WTC11 (cell line): Measurements from ENCODE around the gene SPIRE1. TPM values are rescaled to one million over a fixed set of nuclear protein-coding genes. Genes with fewer than 3 reads are reported as not detected.

ENCODE experiments used
- ATAC-seq: fragments of 200-7000 bp; cut with Tn5 transposase; 2 replicates; pipeline ENCODE4 v1.10.0; 2021; ENCODE audit warnings: mild to moderate bottlenecking, moderate library complexity
- CTCF ChIA-PET: fragments of 300-600 bp; sonication (Branson Sonifier 250); formaldehyde crosslinking; loops from one replicate; lab custom pipeline; 2021; ENCODE audit warnings: antibody characterized with exemption; lab: Charles Lee
- POLR2A ChIA-PET: fragments of 350-600 bp; sonication (Branson Sonifier 250); formaldehyde crosslinking; loops from one replicate; lab custom pipeline; 2021; ENCODE audit warnings: antibody characterized with exemption; lab: Charles Lee
- DNase-seq: peaks from one replicate; pipeline ENCODE4 v3.0.0; 2021; ENCODE audit warnings: low spot score
- H3K27ac Mint-ChIP-seq: 2 replicates; pipeline ENCODE4 v1.8.0; 2021; ENCODE audit warnings: mixed read lengths
- H3K27me3 Mint-ChIP-seq: 2 replicates; pipeline ENCODE4 v1.8.0; 2021; ENCODE audit warnings: low read depth, mild to moderate bottlenecking, moderate library complexity, mixed read lengths
- H3K36me3 Mint-ChIP-seq: 2 replicates; pipeline ENCODE4 v1.8.0; 2021; ENCODE audit warnings: mixed read lengths
- H3K4me1 Mint-ChIP-seq: 2 replicates; pipeline ENCODE4 v1.8.0; 2022; ENCODE audit warnings: mixed read lengths
- H3K4me3 Mint-ChIP-seq: 2 replicates; pipeline ENCODE4 v1.8.0; 2021; ENCODE audit warnings: mild to moderate bottlenecking, moderate library complexity, mixed read lengths
- H3K9me3 Mint-ChIP-seq: 2 replicates; pipeline ENCODE4 v1.8.0; 2021; ENCODE audit warnings: mixed read lengths
- ATF3 ChIP-seq: sonication (generic); formaldehyde crosslinking; conservative IDR thresholded peaks from 2 replicates; pipeline ENCODE4 v1.8.1; 2022; ENCODE audit warnings: mild to moderate bottlenecking, missing genetic modification reagents
- CDX4 ChIP-seq: fragments of 250-450 bp; sonication (Bioruptor Pico); IDR thresholded peaks from 2 replicates; pipeline ENCODE4 v1.9.0; 2021; ENCODE audit warnings: moderate library complexity, mild to moderate bottlenecking, inconsistent platforms, borderline replicate concordance
- E2F5 ChIP-seq: sonication (generic); formaldehyde crosslinking; IDR thresholded peaks from 2 replicates; pipeline ENCODE4 v1.8.1; 2022; ENCODE audit warnings: mild to moderate bottlenecking, moderate library complexity, missing genetic modification reagents
- EMX1 ChIP-seq: fragments of 250-450 bp; sonication (Bioruptor Pico); IDR thresholded peaks from 2 replicates; pipeline ENCODE4 v1.8.0; 2021; ENCODE audit warnings: mild to moderate bottlenecking
- ETV6 ChIP-seq: sonication (generic); formaldehyde crosslinking; IDR thresholded peaks from 2 replicates; pipeline ENCODE4 v1.8.1; 2022; ENCODE audit warnings: mild to moderate bottlenecking, missing genetic modification reagents
- FOXP4 ChIP-seq: sonication (generic); formaldehyde crosslinking; IDR thresholded peaks from 2 replicates; pipeline ENCODE4 v1.8.0; 2022; ENCODE audit warnings: mild to moderate bottlenecking, missing genetic modification reagents
- GABPB1 ChIP-seq: sonication (generic); formaldehyde crosslinking; IDR thresholded peaks from 2 replicates; pipeline ENCODE4 v1.8.1; 2023; ENCODE audit warnings: mild to moderate bottlenecking, missing genetic modification reagents
- HMGA2 ChIP-seq: fragments of 250-450 bp; sonication (Bioruptor Pico); IDR thresholded peaks from 2 replicates; pipeline ENCODE4 v1.4.0; 2021; ENCODE audit warnings: mild to moderate bottlenecking, moderate library complexity
- JUN ChIP-seq: sonication (generic); formaldehyde crosslinking; IDR thresholded peaks from 2 replicates; pipeline ENCODE4 v1.8.0; 2023; ENCODE audit warnings: mild to moderate bottlenecking, missing genetic modification reagents
- MXD4 ChIP-seq: fragments of 250-450 bp; sonication (Bioruptor Pico); IDR thresholded peaks from 2 replicates; pipeline ENCODE4 v1.8.0; 2021; ENCODE audit warnings: mild to moderate bottlenecking, moderate library complexity, borderline replicate concordance
- RELA ChIP-seq: sonication (generic); formaldehyde crosslinking; IDR thresholded peaks from 2 replicates; pipeline ENCODE4 v1.8.1; 2022; ENCODE audit warnings: missing genetic modification reagents, mild to moderate bottlenecking, borderline replicate concordance
- STAT6 ChIP-seq: sonication (generic); formaldehyde crosslinking; conservative IDR thresholded peaks from 2 replicates; pipeline ENCODE4 v1.8.1; 2023; ENCODE audit warnings: mild to moderate bottlenecking, low read depth, missing genetic modification reagents, moderate library complexity
- ZNF317 ChIP-seq: sonication (generic); formaldehyde crosslinking; IDR thresholded peaks from 2 replicates; pipeline ENCODE4 v1.8.1; 2023; ENCODE audit warnings: low read depth, mild to moderate bottlenecking, moderate library complexity, missing genetic modification reagents, borderline replicate concordance
- total RNA-seq: library from RNA; stranded (reverse); gene quantifications from 3 replicates; pipeline ENCODE4 v1.2.3, GENCODE V29; 2021
- TF ChIP-seq, protein P1 (sequence below): fragments of 200-600 bp; IDR thresholded peaks from 2 replicates; pipeline ENCODE4 v1.8.0; 2022; ENCODE audit warnings: antibody characterized with exemption
- TF ChIP-seq, protein P2 (sequence below): sonication (generic); formaldehyde crosslinking; IDR thresholded peaks from 2 replicates; pipeline ENCODE4 v1.8.1; 2023; ENCODE audit warnings: mild to moderate bottlenecking, moderate library complexity, missing genetic modification reagents
- TF ChIP-seq, protein P3 (sequence below): sonication (generic); formaldehyde crosslinking; IDR thresholded peaks from 2 replicates; pipeline ENCODE4 v1.8.0; 2022; ENCODE audit warnings: mild to moderate bottlenecking, missing genetic modification reagents
- TF ChIP-seq, protein P4 (sequence below): sonication (generic); formaldehyde crosslinking; IDR thresholded peaks from 2 replicates; pipeline ENCODE4 v1.8.1; 2023; ENCODE audit warnings: mild to moderate bottlenecking, missing genetic modification reagents

Gene SPIRE1
- total RNA-seq, 1 experiment from 2014 or later = 19.3 TPM

DNA sequence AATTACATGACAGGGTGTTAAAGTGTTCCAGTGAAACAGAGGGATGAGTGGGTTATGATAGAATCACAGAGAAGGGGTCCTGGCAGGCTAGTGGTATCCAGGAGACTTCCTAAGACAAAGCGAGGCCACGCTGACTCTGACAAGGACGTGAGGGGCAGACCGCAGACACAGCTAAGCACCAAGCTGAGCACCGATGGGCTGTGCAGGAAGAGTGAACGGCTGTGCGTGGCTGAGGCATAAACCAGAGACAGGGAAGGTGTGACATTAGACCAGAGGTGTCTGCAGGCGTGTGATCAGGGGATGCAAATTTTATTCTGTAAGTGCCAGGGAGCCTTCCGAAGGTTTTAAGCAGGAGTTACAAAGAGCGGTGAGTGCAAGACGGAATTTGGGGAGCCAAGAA lies 180.3 kb downstream of the SPIRE1 start:
- H3K36me3 Mint-ChIP-seq = no peaks in the 10 kb centered on the region
- no peak overlapping the region for H3K4me3 Mint-ChIP-seq
- TF ChIP-seq, protein P1, sequence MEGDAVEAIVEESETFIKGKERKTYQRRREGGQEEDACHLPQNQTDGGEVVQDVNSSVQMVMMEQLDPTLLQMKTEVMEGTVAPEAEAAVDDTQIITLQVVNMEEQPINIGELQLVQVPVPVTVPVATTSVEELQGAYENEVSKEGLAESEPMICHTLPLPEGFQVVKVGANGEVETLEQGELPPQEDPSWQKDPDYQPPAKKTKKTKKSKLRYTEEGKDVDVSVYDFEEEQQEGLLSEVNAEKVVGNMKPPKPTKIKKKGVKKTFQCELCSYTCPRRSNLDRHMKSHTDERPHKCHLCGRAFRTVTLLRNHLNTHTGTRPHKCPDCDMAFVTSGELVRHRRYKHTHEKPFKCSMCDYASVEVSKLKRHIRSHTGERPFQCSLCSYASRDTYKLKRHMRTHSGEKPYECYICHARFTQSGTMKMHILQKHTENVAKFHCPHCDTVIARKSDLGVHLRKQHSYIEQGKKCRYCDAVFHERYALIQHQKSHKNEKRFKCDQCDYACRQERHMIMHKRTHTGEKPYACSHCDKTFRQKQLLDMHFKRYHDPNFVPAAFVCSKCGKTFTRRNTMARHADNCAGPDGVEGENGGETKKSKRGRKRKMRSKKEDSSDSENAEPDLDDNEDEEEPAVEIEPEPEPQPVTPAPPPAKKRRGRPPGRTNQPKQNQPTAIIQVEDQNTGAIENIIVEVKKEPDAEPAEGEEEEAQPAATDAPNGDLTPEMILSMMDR = no peak
- TF ChIP-seq, protein P2, sequence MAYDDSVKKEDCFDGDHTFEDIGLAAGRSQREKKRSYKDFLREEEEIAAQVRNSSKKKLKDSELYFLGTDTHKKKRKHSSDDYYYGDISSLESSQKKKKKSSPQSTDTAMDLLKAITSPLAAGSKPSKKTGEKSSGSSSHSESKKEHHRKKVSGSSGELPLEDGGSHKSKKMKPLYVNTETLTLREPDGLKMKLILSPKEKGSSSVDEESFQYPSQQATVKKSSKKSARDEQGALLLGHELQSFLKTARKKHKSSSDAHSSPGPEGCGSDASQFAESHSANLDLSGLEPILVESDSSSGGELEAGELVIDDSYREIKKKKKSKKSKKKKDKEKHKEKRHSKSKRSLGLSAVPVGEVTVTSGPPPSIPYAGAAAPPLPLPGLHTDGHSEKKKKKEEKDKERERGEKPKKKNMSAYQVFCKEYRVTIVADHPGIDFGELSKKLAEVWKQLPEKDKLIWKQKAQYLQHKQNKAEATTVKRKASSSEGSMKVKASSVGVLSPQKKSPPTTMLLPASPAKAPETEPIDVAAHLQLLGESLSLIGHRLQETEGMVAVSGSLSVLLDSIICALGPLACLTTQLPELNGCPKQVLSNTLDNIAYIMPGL (CRISPR knock-in tag) = no peak
- no peak for TF ChIP-seq FOXP4 (CRISPR knock-in tag)
- no peak for TF ChIP-seq STAT6
- TF ChIP-seq HMGA2 (CRISPR knock-in tag) = no peak
- TF ChIP-seq, protein P3, sequence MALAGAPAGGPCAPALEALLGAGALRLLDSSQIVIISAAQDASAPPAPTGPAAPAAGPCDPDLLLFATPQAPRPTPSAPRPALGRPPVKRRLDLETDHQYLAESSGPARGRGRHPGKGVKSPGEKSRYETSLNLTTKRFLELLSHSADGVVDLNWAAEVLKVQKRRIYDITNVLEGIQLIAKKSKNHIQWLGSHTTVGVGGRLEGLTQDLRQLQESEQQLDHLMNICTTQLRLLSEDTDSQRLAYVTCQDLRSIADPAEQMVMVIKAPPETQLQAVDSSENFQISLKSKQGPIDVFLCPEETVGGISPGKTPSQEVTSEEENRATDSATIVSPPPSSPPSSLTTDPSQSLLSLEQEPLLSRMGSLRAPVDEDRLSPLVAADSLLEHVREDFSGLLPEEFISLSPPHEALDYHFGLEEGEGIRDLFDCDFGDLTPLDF (CRISPR knock-in tag) = no peak
- TF ChIP-seq EMX1 (CRISPR knock-in tag) = no peak
- TF ChIP-seq GABPB1 (CRISPR knock-in tag) = no peak
- TF ChIP-seq E2F5 (CRISPR knock-in tag) = no peak
- no peaks in the 10 kb centered on the region for H3K27me3 Mint-ChIP-seq
- CTCF ChIA-PET = interaction anchor here (0.9 kb wide), 1 partner anchor 62 kb away, joined by 3 read pairs; no protein-coding TSS in a partner anchor
- ATAC-seq = no peak
- POLR2A ChIA-PET = no interaction called here
- peaks cover 21% of the 10 kb centered on the region for H3K4me1 Mint-ChIP-seq
- peak overlapping the region; percentile 46 for H3K27ac Mint-ChIP-seq
- no peak for DNase-seq
- no peaks in the 10 kb centered on the region for H3K9me3 Mint-ChIP-seq

DNA sequence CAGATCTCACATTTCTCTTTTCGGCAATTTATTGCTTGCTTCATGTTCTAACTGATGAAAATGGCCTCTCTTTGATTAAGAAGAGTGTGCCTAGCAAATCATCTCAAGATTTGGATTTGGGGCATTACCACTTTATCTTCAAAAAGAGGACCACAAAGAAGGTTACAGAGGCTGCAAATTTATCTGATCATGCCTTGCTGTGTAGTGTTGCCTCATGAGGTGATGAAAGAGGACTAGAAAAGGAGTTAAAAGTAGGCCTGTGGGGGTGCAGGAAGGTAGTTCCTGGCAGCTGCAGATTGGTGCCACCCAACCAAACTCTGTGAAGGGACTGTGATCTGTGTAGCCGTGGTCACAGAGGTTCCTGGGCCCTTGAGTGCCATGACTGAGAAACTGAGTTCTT lies 181.0 kb downstream of the SPIRE1 start:
- CTCF ChIA-PET = interaction anchor here (0.9 kb wide), 1 partner anchor 63 kb away, joined by 3 read pairs; no protein-coding TSS in a partner anchor
- H3K4me1 Mint-ChIP-seq = peaks cover 21% of the 10 kb centered on the region
- no peak for TF ChIP-seq ETV6 (CRISPR knock-in tag)
- TF ChIP-seq ATF3 = no peak
- TF ChIP-seq JUN = no peak
- TF ChIP-seq, protein P4, sequence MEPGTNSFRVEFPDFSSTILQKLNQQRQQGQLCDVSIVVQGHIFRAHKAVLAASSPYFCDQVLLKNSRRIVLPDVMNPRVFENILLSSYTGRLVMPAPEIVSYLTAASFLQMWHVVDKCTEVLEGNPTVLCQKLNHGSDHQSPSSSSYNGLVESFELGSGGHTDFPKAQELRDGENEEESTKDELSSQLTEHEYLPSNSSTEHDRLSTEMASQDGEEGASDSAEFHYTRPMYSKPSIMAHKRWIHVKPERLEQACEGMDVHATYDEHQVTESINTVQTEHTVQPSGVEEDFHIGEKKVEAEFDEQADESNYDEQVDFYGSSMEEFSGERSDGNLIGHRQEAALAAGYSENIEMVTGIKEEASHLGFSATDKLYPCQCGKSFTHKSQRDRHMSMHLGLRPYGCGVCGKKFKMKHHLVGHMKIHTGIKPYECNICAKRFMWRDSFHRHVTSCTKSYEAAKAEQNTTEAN (CRISPR knock-in tag) = no peak
- TF ChIP-seq MXD4 = no peak
- TF ChIP-seq CDX4 (CRISPR knock-in tag) = no peak
- TF ChIP-seq, protein P1 = no peak
- TF ChIP-seq RELA (CRISPR knock-in tag) = no peak
- no peak for TF ChIP-seq ZNF317 (CRISPR knock-in tag)

More for the DNA sequence above, 181.0 kb downstream of the SPIRE1 start:
- no peaks in the 10 kb centered on the region for H3K27me3 Mint-ChIP-seq
- H3K9me3 Mint-ChIP-seq = no peaks in the 10 kb centered on the region
- POLR2A ChIA-PET = no interaction called here
- DNase-seq (no peak), ATAC-seq (no peak)
- H3K4me3 Mint-ChIP-seq = no peak overlapping the region
- H3K36me3 Mint-ChIP-seq = no peaks in the 10 kb centered on the region
- H3K27ac Mint-ChIP-seq = peak overlapping the region; percentile 53; the same call in 1 of the 2 replicates
